Ureter (tissue), 1 donor: ENCODE results near the gene THYN1. TPM values are rescaled to one million over a fixed set of nuclear protein-coding genes. Genes with fewer than 3 reads are reported as not detected.
"Not testable (repeated sequence)": the region's sequence is repeated elsewhere in the genome, so short reads cannot be mapped to it uniquely, and the experiment has no call there.

Source experiments
- DNase-seq: peaks from one replicate; pipeline ENCODE4 v3.0.0-alpha.2; 2020; ENCODE audit warnings: low spot score
- total RNA-seq: library from RNA; stranded (reverse); gene quantifications from one replicate; pipeline ENCODE4 v1.2.4, GENCODE V29; 2023
- donor health status: DM: yes; HTN: yes; CAD: no.

The THYN1 gene
- total RNA-seq: 52.1 TPM

- peak; percentile 97 for DNase-seq
Observed at GRCh38 chr11:134253188-134253993, at the start of gene THYN1, which contains the start of gene ACAD8. THYN1 (minus strand) TSS chr11:134253352; CDS start chr11:134252882, 470 bp downstream. ACAD8 (plus strand) TSS chr11:134253568; CDS start chr11:134253601, 33 bp downstream.

DNA sequence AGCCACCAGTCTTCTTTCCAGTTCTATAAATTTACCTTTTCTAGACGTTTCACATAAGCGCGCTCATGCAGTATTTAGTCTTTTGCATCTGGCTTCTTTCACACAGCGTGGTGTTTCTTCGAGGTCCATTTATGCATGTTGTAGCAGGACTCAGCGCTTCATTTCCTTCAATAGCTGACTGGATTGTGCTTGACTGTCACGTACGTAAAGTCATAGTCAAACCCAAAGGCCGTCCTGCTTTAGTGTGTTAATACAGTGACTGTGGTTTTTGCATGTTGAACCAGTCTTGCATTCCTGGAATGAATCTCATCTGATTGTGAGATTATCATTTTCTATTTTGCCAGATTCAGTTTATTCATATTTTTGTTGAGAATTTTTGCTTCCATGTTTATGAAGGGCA lies 41.5 kb upstream of the THYN1 start:
- DNase-seq: no peak

GRCh38 chr11:134293119-134294113 lies 40.3 kb upstream of the THYN1 start:
- DNase-seq: no peak

DNA sequence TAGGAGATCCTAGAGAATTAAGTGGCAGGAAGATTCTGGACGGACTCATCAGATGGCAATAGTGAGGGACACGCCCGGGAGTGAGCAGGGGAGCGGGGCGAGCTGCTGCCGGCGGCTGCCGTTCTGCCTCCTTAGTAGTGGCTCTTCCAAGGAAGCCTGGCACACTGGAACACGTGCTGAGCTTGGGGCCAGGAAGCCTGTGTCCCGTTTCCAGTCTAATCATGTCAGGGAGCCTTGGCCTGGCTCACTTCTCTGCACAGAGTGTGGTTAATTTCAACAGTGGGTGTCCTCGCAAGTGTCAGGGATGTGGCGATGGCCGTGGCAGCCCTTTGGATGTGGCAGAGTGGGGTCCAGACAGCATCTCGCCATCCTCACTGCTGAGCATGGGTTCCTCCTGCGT lies 39.5 kb upstream of the THYN1 start:
- DNase-seq: no peak

DNA sequence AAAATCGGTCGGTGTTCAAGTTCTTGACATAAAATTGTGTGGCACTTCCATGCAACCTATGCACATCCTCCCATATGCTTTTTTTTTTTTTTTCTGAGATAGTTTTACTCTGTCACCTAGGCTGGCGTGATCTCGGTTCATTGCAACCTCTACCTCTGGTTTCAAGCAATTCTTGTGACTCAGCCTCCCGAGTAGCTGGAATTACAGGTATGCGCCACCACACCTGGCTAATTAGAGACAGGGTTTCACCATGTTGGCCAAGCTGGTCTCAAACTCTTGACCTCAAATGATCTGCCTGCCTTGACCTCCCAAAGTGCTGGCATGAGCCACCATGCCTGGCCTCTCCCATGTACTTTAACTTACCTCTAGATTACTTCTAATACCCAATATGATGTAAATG lies 38.0 kb upstream of the THYN1 start:
- DNase-seq: no peak

DNA sequence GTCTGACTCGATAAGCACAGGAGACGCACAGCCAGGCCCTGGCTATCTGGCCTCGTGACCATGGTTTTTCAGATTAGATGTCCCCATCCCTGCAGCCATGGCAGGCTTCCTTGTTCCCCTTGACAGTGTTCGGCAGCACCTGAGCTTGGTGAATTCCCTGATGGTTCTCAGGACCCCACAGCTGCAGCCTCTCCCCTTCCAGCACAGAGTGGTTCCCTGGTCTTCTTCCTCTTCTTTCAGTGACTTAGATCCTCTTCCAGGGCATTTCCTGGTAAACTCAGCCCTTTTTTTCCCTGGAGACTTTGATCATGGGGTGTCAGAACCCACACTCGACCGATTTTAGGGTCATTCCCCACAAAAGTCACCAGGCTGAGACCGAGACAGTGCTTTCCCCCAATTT lies 37.5 kb upstream of the THYN1 start:
- no peak for DNase-seq

- no peak for DNase-seq
Observed at GRCh38 chr11:134289789-134290188, 36.6 kb upstream of the THYN1 start.

DNA sequence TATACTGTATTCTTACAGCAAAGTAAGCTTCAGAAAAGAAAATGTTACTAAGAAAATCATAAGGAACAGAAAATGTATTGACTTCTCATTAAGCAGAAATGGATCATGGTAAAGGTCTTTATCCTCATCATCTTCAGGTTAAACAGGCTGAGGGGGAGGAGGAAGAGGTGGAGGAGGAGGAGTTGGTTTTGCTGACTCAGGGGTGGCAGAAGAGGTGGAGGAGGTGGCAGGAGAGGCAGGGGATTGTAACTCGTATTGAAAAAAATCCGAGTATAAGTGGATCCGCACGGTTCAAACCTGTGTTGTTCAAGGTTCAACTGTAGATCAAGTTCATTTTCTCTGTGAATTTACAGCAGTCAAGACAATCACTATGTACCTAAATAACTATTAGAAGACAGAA lies 36.0 kb upstream of the THYN1 start:
- peak; percentile 22 for DNase-seq

DNA sequence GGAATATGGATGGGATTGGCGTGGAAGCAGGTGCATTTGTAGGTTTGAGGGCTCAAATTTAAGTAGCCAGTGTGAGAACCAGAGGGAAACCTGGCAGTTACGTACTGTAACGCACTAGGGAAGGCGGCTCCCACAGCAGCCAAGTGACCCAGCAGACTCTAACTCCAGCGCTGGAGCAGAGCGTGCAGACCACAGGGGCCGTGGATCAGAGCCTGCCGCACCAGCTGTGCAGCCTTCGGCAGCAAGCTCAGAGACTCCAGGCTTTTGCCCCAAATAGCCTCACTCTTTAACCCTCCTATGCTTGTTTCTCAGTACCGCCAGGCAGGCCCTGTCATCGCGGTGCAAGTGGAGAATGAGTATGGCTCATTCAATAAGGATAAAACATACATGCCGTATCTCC lies 35.3 kb upstream of the THYN1 start:
- no peak for DNase-seq

DNA sequence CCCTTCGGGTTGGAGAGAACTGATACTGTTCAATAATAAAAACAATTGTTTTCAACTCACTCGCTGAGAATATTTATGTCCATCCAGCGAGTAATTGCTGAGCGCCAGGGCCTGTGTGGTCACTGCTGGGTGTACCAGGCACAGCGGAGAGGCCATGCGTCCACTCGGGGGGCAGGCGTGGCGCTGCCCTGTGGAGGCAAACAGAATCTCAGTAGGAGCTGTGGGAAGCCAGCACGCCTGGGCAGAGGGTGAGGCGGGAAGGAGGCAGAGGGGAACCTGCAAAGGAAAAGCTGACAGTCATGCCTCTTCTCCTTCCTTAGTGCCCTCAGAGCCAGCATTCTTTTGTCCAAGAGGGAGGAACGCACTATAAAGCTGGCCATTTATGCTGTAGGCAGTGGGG lies 34.4 kb upstream of the THYN1 start:
- no peak for DNase-seq

DNA sequence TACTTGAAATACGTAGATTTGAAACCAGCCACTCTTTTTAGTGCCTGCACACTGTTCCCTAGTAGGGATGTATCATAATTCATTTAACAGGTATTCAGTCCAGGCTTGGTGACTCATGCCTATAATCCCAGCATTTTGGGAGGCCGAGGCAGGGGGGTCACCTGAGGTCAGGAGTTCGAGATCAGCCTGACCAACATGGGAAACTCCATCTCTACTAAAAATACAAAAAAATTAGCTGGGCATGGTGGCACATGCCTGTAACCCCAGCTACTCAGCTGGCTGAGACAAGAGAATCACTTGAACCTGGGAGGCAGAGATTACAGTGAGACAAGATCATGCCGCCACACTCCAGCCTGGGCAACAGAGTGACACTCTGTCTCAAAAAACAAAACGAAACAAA lies 31.2 kb upstream of the THYN1 start:
- not testable (repeated sequence) for DNase-seq

DNA sequence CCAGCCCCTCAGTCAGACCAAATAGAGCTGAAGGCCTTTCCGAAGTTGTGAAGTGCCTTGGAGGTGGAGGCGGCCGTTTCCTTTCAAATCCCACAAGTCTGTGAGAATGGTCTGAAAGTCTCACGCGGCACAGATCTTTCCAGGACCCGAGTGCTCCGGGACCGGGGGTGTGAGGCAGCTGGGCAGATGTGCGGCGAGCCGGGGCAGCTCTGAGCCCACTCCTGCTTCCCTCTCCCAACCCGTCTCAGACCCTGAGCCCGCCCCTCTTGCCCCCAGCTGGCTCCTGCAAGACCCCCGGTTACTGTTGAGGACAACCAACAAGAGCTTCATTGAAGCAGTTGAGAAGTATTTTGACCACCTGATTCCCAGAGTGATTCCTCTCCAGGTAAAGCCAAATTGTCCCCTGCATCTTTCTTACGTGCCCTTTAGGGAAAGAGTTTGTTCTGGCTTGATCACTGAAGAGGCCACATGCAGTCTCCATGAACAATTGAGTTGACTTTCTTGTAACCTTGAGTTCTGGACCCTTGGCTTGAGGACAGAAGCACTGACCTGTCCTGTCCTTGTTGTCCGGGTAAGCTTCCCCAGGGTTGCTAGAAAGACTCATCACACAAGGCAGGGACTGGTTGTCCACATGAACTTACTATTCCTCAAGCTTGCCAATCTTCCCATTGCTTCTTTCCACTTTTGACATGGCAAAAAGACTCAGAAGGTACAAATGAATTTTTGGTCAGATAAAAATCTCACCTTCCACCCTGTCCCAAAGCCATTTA lies 30.5 kb upstream of the THYN1 start:
- no peak for DNase-seq

- no peak for DNase-seq
Observed at GRCh38 chr11:134282121-134283045, 29.2 kb upstream of the THYN1 start.

- DNase-seq: not testable (repeated sequence)
Observed at GRCh38 chr11:134281635-134282034, 28.5 kb upstream of the THYN1 start.

DNA sequence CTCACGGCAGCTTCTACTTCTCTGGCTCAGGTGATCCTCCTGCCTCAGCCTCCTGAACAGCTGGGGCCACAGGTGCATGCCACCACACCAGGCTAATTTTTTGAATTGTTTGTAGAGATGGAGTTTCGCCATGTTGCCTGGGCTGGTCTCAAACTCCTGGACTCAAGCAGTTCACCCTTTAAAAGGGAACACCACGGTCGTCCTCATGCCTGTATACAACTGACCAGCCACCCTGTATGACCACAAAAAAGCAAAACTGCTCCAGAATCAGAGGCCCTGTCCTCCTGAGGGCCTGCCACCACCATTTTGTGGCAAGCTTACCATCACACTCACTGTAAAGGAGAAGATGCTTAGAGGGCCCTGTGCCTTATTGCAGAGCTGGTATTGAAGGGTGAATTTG lies 25.2 kb upstream of the THYN1 start:
- peak; percentile 17 for DNase-seq

DNA sequence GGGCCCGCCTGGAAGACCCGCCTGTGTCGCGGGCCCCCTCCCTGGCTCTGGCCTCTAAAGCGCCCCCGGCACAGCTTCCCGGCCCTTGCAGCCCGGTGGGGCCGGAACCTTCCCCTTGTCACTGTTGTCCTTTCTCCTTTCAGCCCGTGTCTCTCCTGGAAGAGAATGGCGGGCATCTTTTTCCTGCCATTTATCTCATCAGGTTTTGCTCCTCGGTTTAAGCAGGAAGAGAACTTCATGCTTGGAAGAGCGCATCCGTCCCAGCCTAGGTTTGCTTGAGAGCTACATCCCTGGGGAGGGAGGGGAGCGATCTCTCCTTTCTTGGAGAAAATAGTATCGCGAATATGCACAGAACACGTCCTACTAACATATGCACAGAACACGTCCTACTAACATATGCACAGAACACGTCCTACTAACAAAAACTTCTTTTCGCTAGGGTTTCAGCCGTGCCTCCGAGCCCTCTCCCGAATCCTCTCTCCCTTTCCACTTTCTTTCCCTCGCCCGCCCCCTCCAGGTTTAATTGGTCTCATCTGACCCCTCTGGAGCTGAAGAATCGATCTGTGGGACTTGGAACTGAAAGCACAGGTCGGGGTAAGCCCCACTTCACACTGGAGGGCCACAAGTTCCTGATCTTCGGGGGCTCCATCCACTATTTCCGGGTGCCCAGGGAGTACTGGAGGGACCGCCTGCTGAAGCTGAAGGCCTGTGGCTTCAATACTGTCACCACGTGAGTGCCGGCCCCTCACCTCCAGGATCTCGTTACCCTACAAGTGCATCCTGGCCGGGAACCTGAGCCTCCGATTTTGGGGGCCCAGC lies 24.2 kb upstream of the THYN1 start:
- peak; percentile 31 for DNase-seq

DNA sequence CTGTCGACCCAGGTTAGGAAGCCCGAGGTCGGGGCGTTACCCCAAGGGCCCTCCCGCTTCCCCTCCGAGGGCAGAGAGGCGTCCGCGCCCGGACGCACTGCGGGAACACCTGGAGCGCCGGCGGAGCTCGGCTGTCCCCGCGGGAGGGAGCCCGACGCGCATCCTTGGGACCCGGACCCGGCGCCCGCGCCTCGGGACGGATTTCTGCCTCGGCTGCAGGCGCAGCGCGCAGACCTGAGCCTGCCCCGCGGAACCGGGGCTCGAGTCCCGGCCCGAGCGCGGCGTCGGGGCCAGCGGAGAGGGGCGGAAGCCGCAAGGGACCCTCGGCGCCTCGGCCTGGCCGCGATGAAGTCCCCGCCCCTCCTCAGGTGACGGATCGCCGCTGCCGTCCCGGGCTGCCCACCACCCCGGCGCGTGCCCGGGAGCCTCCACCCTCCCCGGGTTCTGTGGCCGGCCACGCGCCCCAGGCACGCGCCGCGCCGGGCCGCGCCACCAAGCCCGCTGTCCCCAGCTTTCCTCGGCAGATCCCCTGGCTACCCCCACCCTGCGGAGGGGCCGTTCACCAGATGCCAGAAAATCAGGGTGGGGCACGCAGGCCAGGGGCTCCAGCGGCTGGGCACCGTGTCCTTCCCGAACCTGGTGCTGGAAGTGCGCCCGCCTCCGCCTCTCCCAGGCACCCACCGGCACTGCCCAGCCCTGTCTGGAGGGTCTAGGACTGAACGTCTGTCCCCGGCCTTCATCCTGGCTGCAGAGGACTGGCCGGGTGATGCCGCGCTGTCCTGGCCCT lies 23.4 kb upstream of the THYN1 start:
- DNase-seq: peak; percentile 40

DNA sequence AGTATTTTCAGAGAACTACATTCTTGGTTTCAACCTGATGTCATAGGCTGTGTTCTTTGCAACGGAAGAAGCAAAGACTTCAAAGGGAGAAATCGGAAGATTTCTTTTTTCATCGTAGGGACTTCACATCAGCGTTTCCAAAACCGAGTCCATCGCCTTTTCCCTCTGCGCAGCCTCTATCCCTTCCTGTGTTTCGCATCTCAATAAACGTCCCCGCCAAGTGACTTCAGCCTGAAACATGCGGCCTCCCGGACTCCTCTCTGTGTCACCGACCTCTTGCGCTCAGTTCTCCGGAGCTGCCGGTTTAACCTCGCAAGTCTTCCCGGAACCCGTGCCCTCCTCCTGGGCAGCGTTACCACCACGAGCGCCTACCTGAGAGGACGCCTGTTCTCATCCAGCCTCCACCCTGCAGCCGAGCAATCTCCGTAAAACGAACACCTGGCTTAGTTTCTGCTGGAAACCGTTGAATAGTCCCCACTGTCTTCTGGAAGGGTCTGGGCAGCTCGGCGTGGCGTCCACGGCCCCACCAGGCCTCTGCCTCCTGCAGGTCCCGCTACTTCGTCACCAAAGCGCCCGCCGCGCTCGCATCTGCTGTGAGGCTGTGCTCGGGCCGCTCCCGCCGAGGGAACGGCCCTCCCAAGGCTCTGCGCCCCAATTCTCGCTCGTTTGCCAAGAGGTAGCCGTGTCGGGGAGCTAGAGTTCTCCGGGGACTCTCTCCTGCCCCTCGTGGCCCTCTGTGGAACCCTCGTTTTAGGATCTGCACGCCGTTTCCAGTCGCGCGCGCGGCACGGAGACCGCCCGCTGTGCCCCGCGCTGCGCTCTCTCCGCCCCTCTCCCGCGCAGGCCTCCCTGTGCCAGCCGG lies 22.6 kb upstream of the THYN1 start, which contains the start of gene GLB1L3:
TSS of gene GLB1L3 (plus strand) at position 846 of the 862 bp plus-strand sequence. CDS start 362 bp downstream, outside the sequence.
- peak; percentile 46 for DNase-seq
